ENCODE data around the gene RALY.

The RALY gene

DNA sequence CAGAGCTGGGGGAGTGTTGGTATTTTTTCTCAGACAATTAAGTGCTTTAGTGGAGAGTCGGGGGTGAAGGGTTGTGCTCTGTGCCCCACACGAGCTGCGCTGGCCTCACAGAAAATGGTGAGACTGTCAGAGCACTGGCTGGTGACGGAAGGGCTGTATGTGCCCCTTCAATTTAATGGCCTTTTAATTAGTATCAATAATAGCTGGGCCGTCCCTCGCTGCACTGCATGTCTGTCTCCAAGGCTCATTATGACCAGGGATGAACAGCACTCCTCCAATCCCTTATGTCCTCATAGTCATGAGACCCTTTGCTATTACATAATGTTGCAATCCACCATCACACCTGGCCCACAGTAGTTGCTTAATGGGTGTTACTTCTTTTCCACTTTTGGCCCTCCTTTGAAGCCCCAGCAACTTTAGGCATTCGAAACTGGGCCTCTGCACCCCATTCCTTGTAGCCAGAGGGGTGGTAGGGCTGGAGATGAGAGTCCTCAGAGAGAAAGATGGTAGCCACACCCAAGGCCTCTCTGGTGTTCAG lies 9.5 kb upstream of the RALY start:
- no peak overlapping the region for H3K27ac ChIP-seq (ENCODE audit: poor library complexity, severe bottlenecking)
- no peaks in the 10 kb centered on the region for H3K4me1 ChIP-seq (ENCODE audit: insufficient read depth, poor library complexity, severe bottlenecking)
- H3K9me3 ChIP-seq (ENCODE audit: severe bottlenecking) = no peaks in the 10 kb centered on the region
- H3K36me3 ChIP-seq (ENCODE audit: low read depth) = no peaks in the 10 kb centered on the region
- DNase-seq (ENCODE audit: low spot score) = no peak
- no peak for ATAC-seq (ENCODE audit: low read depth)
- no peak overlapping the region for H3K4me3 ChIP-seq (ENCODE audit: severe bottlenecking)
- no peaks in the 10 kb centered on the region for H3K27me3 ChIP-seq (ENCODE audit: insufficient read depth, poor library complexity, severe bottlenecking)
- TF ChIP-seq, protein P1, sequence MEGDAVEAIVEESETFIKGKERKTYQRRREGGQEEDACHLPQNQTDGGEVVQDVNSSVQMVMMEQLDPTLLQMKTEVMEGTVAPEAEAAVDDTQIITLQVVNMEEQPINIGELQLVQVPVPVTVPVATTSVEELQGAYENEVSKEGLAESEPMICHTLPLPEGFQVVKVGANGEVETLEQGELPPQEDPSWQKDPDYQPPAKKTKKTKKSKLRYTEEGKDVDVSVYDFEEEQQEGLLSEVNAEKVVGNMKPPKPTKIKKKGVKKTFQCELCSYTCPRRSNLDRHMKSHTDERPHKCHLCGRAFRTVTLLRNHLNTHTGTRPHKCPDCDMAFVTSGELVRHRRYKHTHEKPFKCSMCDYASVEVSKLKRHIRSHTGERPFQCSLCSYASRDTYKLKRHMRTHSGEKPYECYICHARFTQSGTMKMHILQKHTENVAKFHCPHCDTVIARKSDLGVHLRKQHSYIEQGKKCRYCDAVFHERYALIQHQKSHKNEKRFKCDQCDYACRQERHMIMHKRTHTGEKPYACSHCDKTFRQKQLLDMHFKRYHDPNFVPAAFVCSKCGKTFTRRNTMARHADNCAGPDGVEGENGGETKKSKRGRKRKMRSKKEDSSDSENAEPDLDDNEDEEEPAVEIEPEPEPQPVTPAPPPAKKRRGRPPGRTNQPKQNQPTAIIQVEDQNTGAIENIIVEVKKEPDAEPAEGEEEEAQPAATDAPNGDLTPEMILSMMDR (IDR thresholded peaks at IDR 0.05; ENCODE audit: poor library complexity, severe bottlenecking) = no peak

DNA sequence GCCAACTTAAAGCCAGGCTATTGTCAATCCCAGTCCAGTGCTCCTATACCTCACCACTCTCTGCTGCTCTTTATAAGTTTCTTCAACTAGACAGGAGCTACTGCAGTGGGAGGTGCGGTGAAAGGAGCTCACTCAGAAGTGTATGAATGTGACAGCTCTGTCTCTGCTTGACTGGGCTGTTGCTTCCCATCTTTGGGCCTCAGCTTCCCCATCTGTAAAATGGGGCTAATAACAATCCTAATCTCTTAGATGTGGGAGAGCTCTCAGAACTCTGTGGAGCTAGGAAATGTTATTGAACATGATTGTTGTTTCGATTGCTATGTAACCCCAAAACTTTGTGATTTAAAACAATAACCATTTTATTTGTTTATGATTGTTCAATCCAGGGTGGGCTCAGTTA lies 8.4 kb upstream of the RALY start:
- Histone ChIP-seq H3K36me3 (ENCODE audit: low read depth) (no peaks in the 10 kb centered on the region), H3K27ac (ENCODE audit: poor library complexity, severe bottlenecking) (no peak overlapping the region), H3K27me3 (ENCODE audit: insufficient read depth, poor library complexity, severe bottlenecking) (no peaks in the 10 kb centered on the region), H3K4me3 (ENCODE audit: severe bottlenecking) (no peak overlapping the region), H3K4me1 (ENCODE audit: insufficient read depth, poor library complexity, severe bottlenecking) (no peaks in the 10 kb centered on the region), H3K9me3 (ENCODE audit: severe bottlenecking) (no peaks in the 10 kb centered on the region)
- TF ChIP-seq, protein P1 (IDR thresholded peaks at IDR 0.05; ENCODE audit: poor library complexity, severe bottlenecking) = no peak
- ATAC-seq (ENCODE audit: low read depth) = no peak
- DNase-seq (ENCODE audit: low spot score) = no peak

DNA sequence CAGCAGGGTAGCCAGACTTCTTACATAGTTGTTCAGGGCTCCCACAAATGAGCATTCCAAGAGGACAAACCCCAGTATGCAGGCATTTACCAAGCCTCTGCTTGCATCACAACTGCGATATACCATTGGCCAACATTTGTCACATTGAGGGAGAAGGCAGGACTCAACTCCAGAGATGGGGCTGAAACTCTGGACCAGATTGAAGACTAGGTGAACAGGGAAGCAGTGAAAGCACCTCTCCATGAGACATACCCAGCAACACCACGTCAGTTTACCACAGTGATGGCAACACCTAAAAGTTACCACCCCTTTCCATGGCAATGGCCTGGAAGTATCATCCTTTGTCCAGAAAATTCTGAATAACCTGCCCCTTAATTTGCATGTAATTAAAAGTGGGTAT lies 7.9 kb upstream of the RALY start:
- Histone ChIP-seq H3K4me1 (ENCODE audit: insufficient read depth, poor library complexity, severe bottlenecking) (no peaks in the 10 kb centered on the region), H3K9me3 (ENCODE audit: severe bottlenecking) (no peaks in the 10 kb centered on the region), H3K27me3 (ENCODE audit: insufficient read depth, poor library complexity, severe bottlenecking) (no peaks in the 10 kb centered on the region), H3K36me3 (ENCODE audit: low read depth) (no peaks in the 10 kb centered on the region), H3K4me3 (ENCODE audit: severe bottlenecking) (no peak overlapping the region), H3K27ac (ENCODE audit: poor library complexity, severe bottlenecking) (no peak overlapping the region)
- no peak for ATAC-seq (ENCODE audit: low read depth)
- DNase-seq (ENCODE audit: low spot score) = no peak
- TF ChIP-seq, protein P1 (IDR thresholded peaks at IDR 0.05; ENCODE audit: poor library complexity, severe bottlenecking) = no peak

DNA sequence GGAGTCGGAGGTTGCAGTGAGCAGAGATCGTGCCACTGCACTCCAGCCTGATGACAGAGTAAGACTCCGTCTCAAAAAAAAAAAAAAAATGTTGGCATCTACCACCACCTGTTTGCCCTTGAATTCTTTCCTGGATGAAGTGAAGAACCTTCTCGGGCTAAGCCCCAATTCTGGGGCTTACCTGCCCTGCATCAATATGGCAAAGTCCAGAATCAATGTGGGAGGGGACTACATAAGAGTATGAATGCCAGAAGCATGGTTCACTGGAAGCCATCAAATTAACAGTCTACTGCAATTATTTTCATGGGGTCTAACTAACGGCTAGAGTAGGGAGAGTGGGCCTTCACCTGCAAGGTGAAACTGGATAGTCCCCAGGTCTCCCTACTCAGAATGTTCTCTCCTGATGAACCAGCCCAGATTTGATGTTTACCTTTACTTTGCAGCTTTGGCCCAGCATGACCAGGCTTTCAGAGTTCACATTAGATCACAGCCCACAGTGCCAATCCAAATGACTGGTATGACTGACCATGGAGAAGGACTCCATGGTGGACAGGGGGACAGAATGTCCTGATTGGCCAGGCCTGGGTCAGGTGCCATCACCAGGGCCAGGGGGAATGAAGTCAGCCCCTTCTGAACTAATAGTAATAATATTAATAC lies 7.0 kb upstream of the RALY start:
- H3K4me3 ChIP-seq (ENCODE audit: severe bottlenecking) = no peak overlapping the region
- H3K9me3 ChIP-seq (ENCODE audit: severe bottlenecking) = no peaks in the 10 kb centered on the region
- H3K27me3 ChIP-seq (ENCODE audit: insufficient read depth, poor library complexity, severe bottlenecking) = no peaks in the 10 kb centered on the region
- TF ChIP-seq, protein P1 (IDR thresholded peaks at IDR 0.05; ENCODE audit: poor library complexity, severe bottlenecking) = no peak
- no peak overlapping the region for H3K27ac ChIP-seq (ENCODE audit: poor library complexity, severe bottlenecking)
- H3K36me3 ChIP-seq (ENCODE audit: low read depth) = no peaks in the 10 kb centered on the region
- DNase-seq (ENCODE audit: low spot score) (no peak), ATAC-seq (ENCODE audit: low read depth) (no peak)
- H3K4me1 ChIP-seq (ENCODE audit: insufficient read depth, poor library complexity, severe bottlenecking) = no peaks in the 10 kb centered on the region

DNA sequence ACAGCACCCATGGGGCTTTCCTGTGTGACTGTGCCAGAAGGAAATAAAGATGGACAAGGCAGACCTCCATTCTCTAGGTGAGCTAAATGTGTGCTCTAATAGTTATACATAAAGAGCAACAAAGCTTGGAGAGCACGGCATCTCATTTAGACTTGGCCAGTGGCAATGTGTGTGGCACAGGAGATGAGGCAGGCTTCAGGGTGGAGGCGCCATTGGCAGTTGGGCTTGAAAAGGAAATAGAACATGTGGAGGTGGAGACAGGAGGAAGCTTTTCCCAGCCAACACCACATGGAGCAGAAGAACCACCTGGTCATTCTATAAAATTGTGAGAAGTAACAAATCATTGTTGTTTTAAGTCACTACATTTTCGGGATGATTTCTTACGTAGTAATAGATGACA lies 3.6 kb upstream of the RALY start:
- Histone ChIP-seq H3K36me3 (ENCODE audit: low read depth) (no peaks in the 10 kb centered on the region), H3K9me3 (ENCODE audit: severe bottlenecking) (no peaks in the 10 kb centered on the region)
- TF ChIP-seq, protein P1 (IDR thresholded peaks at IDR 0.05; ENCODE audit: poor library complexity, severe bottlenecking) = no peak

More for the DNA sequence above, 3.6 kb upstream of the RALY start:
- Histone ChIP-seq H3K4me3 (ENCODE audit: severe bottlenecking) (no peak overlapping the region), H3K27me3 (ENCODE audit: insufficient read depth, poor library complexity, severe bottlenecking) (no peaks in the 10 kb centered on the region), H3K27ac (ENCODE audit: poor library complexity, severe bottlenecking) (no peak overlapping the region), H3K4me1 (ENCODE audit: insufficient read depth, poor library complexity, severe bottlenecking) (peaks cover 5% of the 10 kb centered on the region)
- DNase-seq (ENCODE audit: low spot score) = no peak
- ATAC-seq (ENCODE audit: low read depth) = no peak
